PC-3 (cell line): Measurements from ENCODE around the gene ABHD12B. TPM values are rescaled to one million over a fixed set of nuclear protein-coding genes. Genes with fewer than 3 reads are reported as not detected.

Source experiments
- ATAC-seq: fragments of 200-7000 bp; cut with Tn5 transposase; 2 replicates; pipeline ENCODE4 v1.9.1; 2020; ENCODE audit warnings: mild to moderate bottlenecking, moderate library complexity
- BruUV-seq: library from RNA; stranded (reverse); fragments of 400-500 nt; replicated peaks from 2 replicates; lab custom pipeline; 2021; lab: Mats Ljungman, UMichigan
- CTCF ChIA-PET: fragments of 300-600 bp; sonication (Branson Sonifier 250); formaldehyde crosslinking; loops from one replicate; lab custom pipeline; 2022; ENCODE audit warnings: antibody characterized with exemption; lab: Charles Lee
- POLR2A ChIA-PET: fragments of 300-600 bp; sonication (Branson Sonifier 250); formaldehyde crosslinking; loops from one replicate; lab custom pipeline; 2022; ENCODE audit warnings: antibody characterized with exemption; ENCODE audit not compliant: unreplicated experiment; lab: Charles Lee
- DNase-seq: peaks from one replicate; pipeline ENCODE4 v3.0.0-alpha.2; 2015
- H2AFZ ChIP-seq: fragments of 300-600 bp; sonication (generic); 2 replicates; pipeline ENCODE4 v1.6.0; 2016; ENCODE audit warnings: antibody characterized with exemption, low read length
- H3F3A ChIP-seq: fragments of 300-600 bp; sonication (generic); one replicate; pipeline ENCODE4 v1.6.0; 2017; ENCODE audit warnings: antibody characterized with exemption, low read length, control low read depth, mild to moderate bottlenecking; ENCODE audit not compliant: unreplicated experiment
- H3K27ac ChIP-seq: fragments of 300-600 bp; sonication (generic); 2 replicates; pipeline ENCODE4 v1.5.1; 2016; ENCODE audit warnings: mild to moderate bottlenecking, low read length
- H3K27me3 ChIP-seq: fragments of 300-600 bp; sonication (generic); 2 replicates; pipeline ENCODE4 v1.6.1; 2016; ENCODE audit warnings: low read length, mixed read lengths
- H3K36me3 ChIP-seq: fragments of 300-600 bp; sonication (generic); 2 replicates; pipeline ENCODE4 v1.6.1; 2016; ENCODE audit warnings: low read depth, mixed run types, low read length, mixed read lengths
- H3K4me1 ChIP-seq: fragments of 300-600 bp; sonication (generic); 2 replicates; pipeline ENCODE4 v1.5.1; 2016; ENCODE audit warnings: low read length; ENCODE audit not compliant: insufficient read depth
- H3K4me2 ChIP-seq: fragments of 300-600 bp; sonication (generic); 2 replicates; pipeline ENCODE4 v1.6.0; 2016; ENCODE audit warnings: low read length
- H3K4me3 ChIP-seq: fragments of 300-600 bp; sonication (generic); 2 replicates; pipeline ENCODE4 v1.5.1; 2016; ENCODE audit warnings: mild to moderate bottlenecking, low read length, mixed read lengths
- H3K79me2 ChIP-seq: fragments of 300-600 bp; sonication (generic); 2 replicates; pipeline ENCODE4 v1.6.1; 2017; ENCODE audit warnings: low read length, mixed read lengths
- H3K9ac ChIP-seq: fragments of 300-600 bp; sonication (generic); 2 replicates; pipeline ENCODE4 v1.6.0; 2016; ENCODE audit warnings: mild to moderate bottlenecking, low read length
- H3K9me2 ChIP-seq: fragments of 300-600 bp; sonication (generic); replicated peaks from 2 replicates; pipeline ENCODE4 v1.6.1; 2016; ENCODE audit warnings: mixed run types, low read length, mixed read lengths
- H3K9me3 ChIP-seq: fragments of 300-600 bp; sonication (generic); 2 replicates; pipeline ENCODE4 v1.6.1; 2016; ENCODE audit warnings: low read length, mixed read lengths
- H4K20me1 ChIP-seq: fragments of 300-600 bp; sonication (generic); 2 replicates; pipeline ENCODE4 v1.6.1; 2016; ENCODE audit warnings: low read length, mixed read lengths
- EZH2 ChIP-seq: fragments of 300-600 bp; sonication (generic); IDR thresholded peaks from one replicate; pipeline ENCODE4 v1.6.1; 2017; ENCODE audit warnings: antibody characterized with exemption, mild to moderate bottlenecking, low read length; ENCODE audit not compliant: unreplicated experiment
- EZH2phosphoT487 ChIP-seq: fragments of 300-600 bp; sonication (generic); IDR thresholded peaks from 2 replicates; pipeline ENCODE4 v1.6.1; 2018; ENCODE audit warnings: mild to moderate bottlenecking, antibody characterized with exemption, low read length, borderline replicate concordance
- intact Hi-C: fragments of 100-400 bp; cut with micrococcal nuclease; formaldehyde crosslinking; loops from 2 replicates; pipeline ENCODE4 v1.9.0; 2023
- total RNA-seq: library from RNA; depleted of rRNA; stranded (reverse); fragments of >200 nt; gene quantifications from 2 replicates; pipeline ENCODE4 v1.2.3, GENCODE V29; 2014
- TF ChIP-seq, protein P1 (sequence below): fragments of 300-600 bp; sonication (generic); conservative IDR thresholded peaks from 2 replicates; pipeline ENCODE4 v1.5.1; 2017; ENCODE audit warnings: antibody characterized with exemption, low read depth, mild to moderate bottlenecking, low read length

Gene ABHD12B
- total RNA-seq, 1 experiment from 2014 or later: not detected

DNA sequence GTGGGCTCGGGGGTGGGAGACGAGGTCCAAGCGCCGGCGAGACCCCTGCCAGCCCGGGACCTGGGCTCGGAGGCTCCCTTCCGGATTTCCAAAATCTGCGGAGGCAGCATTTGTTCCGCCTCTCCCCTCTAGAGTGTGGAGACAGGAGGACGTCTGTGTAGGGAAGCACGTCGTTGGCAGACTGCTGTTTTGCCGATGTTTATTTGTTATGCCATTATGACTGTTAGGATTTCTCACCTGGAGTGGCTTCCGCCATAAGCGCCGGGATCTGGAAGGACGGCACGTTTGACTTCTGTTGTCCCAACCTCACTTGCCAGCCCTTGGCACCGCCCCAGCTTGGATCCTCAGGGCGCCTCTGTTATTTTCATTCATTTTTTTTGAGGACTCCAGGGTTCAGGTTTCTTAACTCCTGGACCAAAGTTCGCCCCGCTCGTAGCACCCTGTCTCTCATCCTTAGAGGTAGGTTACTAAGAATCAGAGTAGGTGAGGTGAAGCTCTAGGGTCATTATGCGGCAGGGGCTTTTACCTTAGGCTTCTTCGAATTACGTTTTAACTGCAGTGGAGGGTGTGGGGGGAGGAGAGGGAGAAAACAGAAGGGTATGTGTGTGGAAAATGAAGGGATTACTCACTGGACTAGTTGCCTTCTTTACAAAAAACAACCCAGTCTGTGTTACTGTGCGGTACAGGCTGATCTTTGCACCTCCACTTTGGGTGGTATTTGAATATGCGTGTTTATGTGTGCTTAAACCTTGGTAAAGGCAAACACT is 73.0 kb downstream of the ABHD12B start:
- no peaks in the 10 kb centered on the region for H4K20me1 ChIP-seq
- H3K79me2 ChIP-seq: peaks cover 36% of the 10 kb centered on the region
- peak overlapping the region; percentile 94 for H2AFZ ChIP-seq
- H3F3A ChIP-seq: no peaks in the 10 kb centered on the region
- peak overlapping the region; percentile 90 for H3K4me2 ChIP-seq
- peak overlapping the region; percentile 97 for H3K4me3 ChIP-seq
- H3K27ac ChIP-seq: peak overlapping the region; percentile 57
- ATAC-seq (peak; percentile 71), DNase-seq (peak; percentile 84)
- BruUV-seq: TSS peak; percentile 71
- peak overlapping the region; percentile 85 for H3K9ac ChIP-seq
- no peaks in the 10 kb centered on the region for H3K27me3 ChIP-seq
- no peak for TF ChIP-seq EZH2
- TF ChIP-seq, protein P1, sequence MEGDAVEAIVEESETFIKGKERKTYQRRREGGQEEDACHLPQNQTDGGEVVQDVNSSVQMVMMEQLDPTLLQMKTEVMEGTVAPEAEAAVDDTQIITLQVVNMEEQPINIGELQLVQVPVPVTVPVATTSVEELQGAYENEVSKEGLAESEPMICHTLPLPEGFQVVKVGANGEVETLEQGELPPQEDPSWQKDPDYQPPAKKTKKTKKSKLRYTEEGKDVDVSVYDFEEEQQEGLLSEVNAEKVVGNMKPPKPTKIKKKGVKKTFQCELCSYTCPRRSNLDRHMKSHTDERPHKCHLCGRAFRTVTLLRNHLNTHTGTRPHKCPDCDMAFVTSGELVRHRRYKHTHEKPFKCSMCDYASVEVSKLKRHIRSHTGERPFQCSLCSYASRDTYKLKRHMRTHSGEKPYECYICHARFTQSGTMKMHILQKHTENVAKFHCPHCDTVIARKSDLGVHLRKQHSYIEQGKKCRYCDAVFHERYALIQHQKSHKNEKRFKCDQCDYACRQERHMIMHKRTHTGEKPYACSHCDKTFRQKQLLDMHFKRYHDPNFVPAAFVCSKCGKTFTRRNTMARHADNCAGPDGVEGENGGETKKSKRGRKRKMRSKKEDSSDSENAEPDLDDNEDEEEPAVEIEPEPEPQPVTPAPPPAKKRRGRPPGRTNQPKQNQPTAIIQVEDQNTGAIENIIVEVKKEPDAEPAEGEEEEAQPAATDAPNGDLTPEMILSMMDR: no peak
- TF ChIP-seq EZH2phosphoT487: no peak
- no peaks in the 10 kb centered on the region for H3K9me2 ChIP-seq
- CTCF ChIA-PET: interaction anchor here (0.9 to 2.0 kb wide), 2 partner anchors 11 to 85 kb away, joined by 6 to 12 read pairs; no protein-coding TSS in a partner anchor
- H3K36me3 ChIP-seq: peaks cover 12% of the 10 kb centered on the region
- no peaks in the 10 kb centered on the region for H3K9me3 ChIP-seq
- intact Hi-C loops: loop anchor here (2.0 to 10.0 kb wide), 3 partner anchors 150 to 710 kb away; partner anchors contain the start of genes FRMD6 and TRIM9
- H3K4me1 ChIP-seq: peaks cover 14% of the 10 kb centered on the region
- POLR2A ChIA-PET: interaction anchor here (0.6 kb wide), 1 partner anchor 79 kb away, joined by 3 read pairs; no protein-coding TSS in a partner anchor

DNA sequence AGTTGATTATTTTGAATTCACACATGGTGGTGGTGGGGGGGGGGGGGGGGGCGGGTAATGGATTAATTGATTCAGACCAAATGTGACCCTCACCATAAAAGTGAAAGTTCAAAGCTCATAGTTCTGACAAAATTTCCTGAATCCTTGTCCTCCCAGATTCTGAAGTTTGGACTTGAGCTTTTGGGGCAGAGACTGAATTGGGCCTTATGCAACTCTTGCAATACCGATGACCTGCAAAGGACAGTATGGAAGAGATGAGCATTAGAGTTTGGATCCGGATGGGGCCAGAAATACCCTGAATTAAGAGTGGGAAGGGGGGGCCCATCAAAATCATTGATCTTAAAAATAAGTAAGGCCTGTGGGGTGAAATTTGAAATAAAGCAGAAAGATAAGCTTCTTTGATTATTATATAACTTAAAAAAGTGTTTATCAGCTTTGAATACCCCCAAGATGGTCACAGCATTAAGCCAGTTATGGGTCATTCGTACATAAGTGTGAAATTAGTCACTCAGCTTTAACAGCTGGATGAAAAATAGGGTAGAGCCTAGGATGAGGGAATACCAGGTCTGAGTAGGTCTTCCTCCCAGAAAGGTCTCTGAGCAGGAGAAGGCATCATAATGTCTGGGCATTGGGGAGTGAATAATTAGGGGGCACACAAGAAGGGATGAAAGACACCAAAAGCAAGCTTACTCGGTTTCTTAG is 74.5 kb downstream of the ABHD12B start:
- BruUV-seq: no TSS peak
- TF ChIP-seq EZH2phosphoT487 (no peak), EZH2 (no peak)
- TF ChIP-seq, protein P1: no peak
- H3K4me3 ChIP-seq: no peak overlapping the region
- no peak overlapping the region for H3K9ac ChIP-seq
- ChIA-PET POLR2A (interaction anchor here (0.7 kb wide), 1 partner anchor 473 kb away, joined by 3 read pairs; no protein-coding TSS in a partner anchor), CTCF (no interaction called here)
- H3K36me3 ChIP-seq: peaks cover 7% of the 10 kb centered on the region
- H3K4me2 ChIP-seq: no peak overlapping the region
- H3K9me3 ChIP-seq: no peaks in the 10 kb centered on the region
- DNase-seq: no peak
- peaks cover 14% of the 10 kb centered on the region for H3K4me1 ChIP-seq
- H2AFZ ChIP-seq: no peak overlapping the region
- intact Hi-C loops: loop anchor here (10.0 kb wide), 1 partner anchor 708 kb away; the partner anchor contains the start of gene FRMD6
- no peak for ATAC-seq
- no peak overlapping the region for H3K27ac ChIP-seq
- no peaks in the 10 kb centered on the region for H4K20me1 ChIP-seq
- no peaks in the 10 kb centered on the region for H3F3A ChIP-seq
- no peaks in the 10 kb centered on the region for H3K27me3 ChIP-seq
- no peaks in the 10 kb centered on the region for H3K9me2 ChIP-seq
- H3K79me2 ChIP-seq: peaks cover 28% of the 10 kb centered on the region
